SK-N-SH (cell line): ENCODE results near the gene GRIPAP1. TPM values are rescaled to one million over a fixed set of nuclear protein-coding genes. Genes with fewer than 3 reads are reported as not detected.

Experiments used
- CTCF ChIA-PET: fragments of 300-600, 350-600 bp; formaldehyde crosslinking; extraction: SDS; loops from one replicate; lab custom pipeline; 2021; lab: Yijun Ruan, JAX
- POLR2A ChIA-PET: fragments of 350-600 bp; sonication (Branson Sonifier 250); formaldehyde crosslinking; extraction: SDS; loops from one replicate; lab custom pipeline; 2020; ENCODE audit warnings: antibody characterized with exemption, inconsistent platforms; lab: Yijun Ruan, JAX
- DNase-seq: peaks from one replicate; pipeline ENCODE4 v3.0.0; 2012
- H2AFZ ChIP-seq: fragments of 200-600 bp; sonication (generic); 2 replicates; pipeline ENCODE4 v1.8.1; 2016; ENCODE audit warnings: antibody characterized with exemption, mild to moderate bottlenecking, low read depth
- H3F3A ChIP-seq: fragments of 200-600 bp; sonication (generic); replicated peaks from 2 replicates; pipeline ENCODE3; 2016; ENCODE audit warnings: antibody characterized with exemption, mild to moderate bottlenecking; ENCODE audit not compliant: insufficient read depth
- H3K27ac ChIP-seq, 2 experiments: fragments of 200-500 bp in 1 of 2; fragments of 200-600 bp in 1 of 2; sonication (Bioruptor generic) in 1 of 2; sonication (generic), shearing (Covaris generic) in 1 of 2; 2 replicates each; pipeline versions ENCODE4 v1.5.1 to v1.6.1; 2014 to 2016; ENCODE audit warnings: low read depth in 2 of 2, inconsistent platforms in 1 of 2, low read length in 1 of 2, mild to moderate bottlenecking in 1 of 2, mixed read lengths in 1 of 2
- H3K27me3 ChIP-seq: fragments of 200-600 bp; sonication (generic), shearing (Covaris generic); 2 replicates; pipeline ENCODE4 v1.6.1; 2016; ENCODE audit warnings: mixed run types; ENCODE audit not compliant: insufficient read depth
- H3K36me3 ChIP-seq, 2 experiments: fragments of 200-500 bp in 1 of 2; fragments of 200-600 bp in 1 of 2; sonication (Bioruptor generic) in 1 of 2; sonication (generic) in 1 of 2; replicated peaks in 1 of 2; 2 replicates each; pipeline versions ENCODE3 to v1.5.1; 2014 to 2016; ENCODE audit warnings: low read length in 1 of 2, mild to moderate bottlenecking in 1 of 2; ENCODE audit not compliant: insufficient read depth in 2 of 2, control insufficient read depth in 1 of 2
- H3K4me1 ChIP-seq, 2 experiments: fragments of 200-500 bp in 1 of 2; fragments of 200-600 bp in 1 of 2; sonication (Bioruptor generic) in 1 of 2; sonication (generic), shearing (Covaris generic) in 1 of 2; 2 replicates each; pipeline versions ENCODE4 v1.5.1 to v1.6.1; 2014 to 2016; ENCODE audit warnings: low read depth in 1 of 2, low read length in 1 of 2, mixed run types in 1 of 2; ENCODE audit not compliant: insufficient read depth in 2 of 2, control insufficient read depth in 1 of 2
- H3K4me2 ChIP-seq: fragments of 200-600 bp; sonication (generic), shearing (Covaris generic); 2 replicates; pipeline ENCODE4 v1.6.1; 2017; ENCODE audit warnings: mixed run types
- H3K4me3 ChIP-seq, 2 experiments: fragments of 200-500 bp in 1 of 2; fragments of 200-600 bp in 1 of 2; sonication (Bioruptor generic) in 1 of 2; sonication (generic), shearing (Covaris generic) in 1 of 2; 2 replicates each; pipeline versions ENCODE4 v1.5.1 to v1.8.1; 2014 to 2016; ENCODE audit warnings: low read depth in 2 of 2, inconsistent platforms in 1 of 2, low read length in 1 of 2, mild to moderate bottlenecking in 1 of 2, mixed read lengths in 1 of 2, moderate library complexity in 1 of 2
- H3K79me2 ChIP-seq: fragments of 200-600 bp; sonication (generic); 2 replicates; pipeline ENCODE4 v1.8.1; 2017; ENCODE audit warnings: mild to moderate bottlenecking; ENCODE audit not compliant: insufficient read depth
- H3K9ac ChIP-seq: fragments of 200-600 bp; sonication (generic); 2 replicates; pipeline ENCODE4 v1.6.1; 2017; ENCODE audit warnings: mixed run types
- H3K9me2 ChIP-seq: fragments of 200-600 bp; sonication (generic); 2 replicates; pipeline ENCODE4 v1.6.1; 2017; ENCODE audit warnings: mixed run types
- H3K9me3 ChIP-seq: fragments of 200-600 bp; sonication (generic); 2 replicates; pipeline ENCODE4 v1.6.1; 2017; ENCODE audit warnings: mixed run types, mild to moderate bottlenecking, moderate library complexity
- H4K20me1 ChIP-seq: fragments of 200-600 bp; sonication (generic); 2 replicates; pipeline ENCODE4 v1.6.1; 2017; ENCODE audit warnings: mild to moderate bottlenecking, mixed run types; ENCODE audit not compliant: insufficient read depth
- CHD2 ChIP-seq: fragments of 150-350 bp; IDR thresholded peaks from 2 replicates; pipeline ENCODE4 v1.6.1; 2018; ENCODE audit warnings: low read length; ENCODE audit not compliant: partially characterized antibody
- ELF1 ChIP-seq: IDR thresholded peaks from 2 replicates; pipeline ENCODE4 v1.4.0; 2012
- EP300 ChIP-seq, 2 experiments: IDR thresholded peaks; 2 replicates each; pipeline versions ENCODE4 v1.4.0 to v1.6.1; 2012; ENCODE audit warnings: borderline replicate concordance in 1 of 2, low read depth in 1 of 2, low read length in 1 of 2
- EZH2phosphoT487 ChIP-seq: fragments of 200-600 bp; sonication (generic); IDR thresholded peaks from 2 replicates; pipeline ENCODE4 v1.6.1; 2017; ENCODE audit warnings: low read depth, mixed run types, mild to moderate bottlenecking, antibody characterized with exemption, moderate library complexity, borderline replicate concordance
- FOXJ3 ChIP-seq: sonication (generic); formaldehyde crosslinking; IDR thresholded peaks from 2 replicates; pipeline ENCODE4 v1.5.1; 2020; ENCODE audit warnings: mild to moderate bottlenecking, missing genetic modification reagents
- FOXM1 ChIP-seq: IDR thresholded peaks from 2 replicates; pipeline ENCODE4 v1.4.0; 2012; ENCODE audit warnings: low read depth, mild to moderate bottlenecking
- GABPA ChIP-seq: IDR thresholded peaks from 2 replicates; pipeline ENCODE4 v1.4.0; 2012; ENCODE audit warnings: low read depth, mild to moderate bottlenecking
- MXI1 ChIP-seq: IDR thresholded peaks from 2 replicates; pipeline ENCODE4 v1.6.1; 2012; ENCODE audit warnings: mild to moderate bottlenecking, low read depth, low read length, improper control_type of control experiment
- RFX5 ChIP-seq: IDR thresholded peaks from 2 replicates; pipeline ENCODE4 v1.6.1; 2012; ENCODE audit warnings: mild to moderate bottlenecking, improper control_type of control experiment, low read length
- RXRA ChIP-seq: IDR thresholded peaks from 2 replicates; pipeline ENCODE4 v1.4.0; 2012; ENCODE audit warnings: low read depth, mild to moderate bottlenecking, borderline replicate concordance
- TAF1 ChIP-seq: IDR thresholded peaks from 2 replicates; pipeline ENCODE4 v1.6.1; 2012; ENCODE audit warnings: low read depth, mild to moderate bottlenecking, low read length, moderate library complexity, borderline replicate concordance
- TEAD4 ChIP-seq: IDR thresholded peaks from 2 replicates; pipeline ENCODE4 v1.4.0; 2012; ENCODE audit warnings: mild to moderate bottlenecking, borderline replicate concordance; ENCODE audit not compliant: insufficient read depth
- ZBTB33 ChIP-seq: IDR thresholded peaks from 2 replicates; pipeline ENCODE4 v1.4.0; 2012; ENCODE audit warnings: low read depth, borderline replicate concordance
- WGBS: methylation state at CpG from one replicate; pipeline ENCODE4 v1.1.6; 2017; ENCODE audit warnings: low lambda C conversion rate; 5-methylcytosine and 5-hydroxymethylcytosine counted together
- polyA plus RNA-seq, 3 experiments: library from polyadenylated mRNA; depleted of rRNA; stranded (reverse); fragments of >200 nt; gene quantifications; 2 replicates each; pipeline ENCODE4 v1.2.3, GENCODE V29; 2012
- TF ChIP-seq, protein P1 (sequence below): IDR thresholded peaks from 2 replicates; pipeline ENCODE4; 2012
- TF ChIP-seq, protein P2 (sequence below): fragments of 200-600 bp; sonication (generic); IDR thresholded peaks from 2 replicates; pipeline ENCODE4 v1.6.1; 2017; ENCODE audit warnings: antibody characterized with exemption, mild to moderate bottlenecking, moderate library complexity
- TF ChIP-seq, protein P3 (sequence below): fragments of 150-350 bp; IDR thresholded peaks from 2 replicates; pipeline ENCODE4 v1.6.1; 2016; ENCODE audit warnings: mild to moderate bottlenecking, low read depth, low read length
- TF ChIP-seq, protein P4 (sequence below): IDR thresholded peaks from 2 replicates; pipeline ENCODE4 v1.6.1; 2012; ENCODE audit warnings: mild to moderate bottlenecking, low read depth, low read length, moderate library complexity

GRIPAP1 gene
- polyA plus RNA-seq, 1 of the 3 experiments (the other 2 are of a cell fraction): 63.6 TPM

DNA sequence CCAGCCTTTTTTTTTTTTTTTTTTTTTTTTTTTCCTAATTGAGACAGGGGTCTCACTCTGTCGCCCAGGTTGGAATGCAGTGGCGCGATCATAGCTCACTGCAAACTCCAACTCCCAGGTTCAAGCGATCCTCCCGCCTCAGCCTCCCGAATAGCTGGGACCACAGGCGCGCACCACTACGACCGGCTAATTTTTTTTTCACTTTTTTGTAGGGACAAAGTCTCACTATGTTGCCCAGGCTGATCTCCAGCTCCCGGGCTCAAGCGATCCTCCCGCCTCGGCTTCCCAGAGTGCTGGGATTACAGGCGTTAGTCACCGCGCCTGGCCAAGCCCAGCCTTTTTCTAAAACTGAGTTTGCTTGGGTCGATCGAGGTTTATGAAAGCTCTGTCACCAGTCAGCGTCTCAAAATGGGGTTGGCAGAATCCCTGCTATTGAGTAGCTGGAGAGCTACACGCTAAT lies 43.4 kb downstream of the GRIPAP1 start:
- POLR2A ChIA-PET: interaction anchor here (0.6 to 1.7 kb wide), 4 partner anchors 13 to 62 kb away, joined by 3 to 6 read pairs (median 4); partner anchors contain the start of genes GRIPAP1 and KCND1
- H3F3A ChIP-seq: no peaks in the 10 kb centered on the region
- peak overlapping the region; percentile 53 to 99 for H3K27ac ChIP-seq
- H3K4me2 ChIP-seq: peak overlapping the region; percentile 83
- peaks cover 31% of the 10 kb centered on the region for H4K20me1 ChIP-seq
- peaks cover 9 to 22% of the 10 kb centered on the region in 2 experiments for H3K36me3 ChIP-seq
- H3K9me2 ChIP-seq: no peaks in the 10 kb centered on the region
- H3K27me3 ChIP-seq: 0 out of 2 replicates have a peak, but pooled peaks cover 4% of the 10 kb centered on the region
- CTCF ChIA-PET: interaction anchor here (0.6 to 2.9 kb wide), 5 partner anchors 11 to 280 kb away, joined by 3 to 12 read pairs (median 4); partner anchors contain the start of gene KCND1
- H2AFZ ChIP-seq: peak overlapping the region; percentile 85
- DNase-seq: no peak
- no peak for TF ChIP-seq FOXM1
- no peak for TF ChIP-seq TEAD4
- TF ChIP-seq, protein P1, sequence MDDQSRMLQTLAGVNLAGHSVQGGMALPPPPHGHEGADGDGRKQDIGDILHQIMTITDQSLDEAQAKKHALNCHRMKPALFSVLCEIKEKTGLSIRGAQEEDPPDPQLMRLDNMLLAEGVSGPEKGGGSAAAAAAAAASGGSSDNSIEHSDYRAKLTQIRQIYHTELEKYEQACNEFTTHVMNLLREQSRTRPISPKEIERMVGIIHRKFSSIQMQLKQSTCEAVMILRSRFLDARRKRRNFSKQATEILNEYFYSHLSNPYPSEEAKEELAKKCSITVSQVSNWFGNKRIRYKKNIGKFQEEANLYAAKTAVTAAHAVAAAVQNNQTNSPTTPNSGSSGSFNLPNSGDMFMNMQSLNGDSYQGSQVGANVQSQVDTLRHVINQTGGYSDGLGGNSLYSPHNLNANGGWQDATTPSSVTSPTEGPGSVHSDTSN: no peak
- TF ChIP-seq EZH2phosphoT487: no peak
- TF ChIP-seq RXRA: no peak; the same call in 1 of the 2 replicates
- no peak for TF ChIP-seq CHD2
- no peak for TF ChIP-seq TAF1
- TF ChIP-seq MXI1: no peak; the same call in 1 of the 2 replicates
- TF ChIP-seq, protein P2, sequence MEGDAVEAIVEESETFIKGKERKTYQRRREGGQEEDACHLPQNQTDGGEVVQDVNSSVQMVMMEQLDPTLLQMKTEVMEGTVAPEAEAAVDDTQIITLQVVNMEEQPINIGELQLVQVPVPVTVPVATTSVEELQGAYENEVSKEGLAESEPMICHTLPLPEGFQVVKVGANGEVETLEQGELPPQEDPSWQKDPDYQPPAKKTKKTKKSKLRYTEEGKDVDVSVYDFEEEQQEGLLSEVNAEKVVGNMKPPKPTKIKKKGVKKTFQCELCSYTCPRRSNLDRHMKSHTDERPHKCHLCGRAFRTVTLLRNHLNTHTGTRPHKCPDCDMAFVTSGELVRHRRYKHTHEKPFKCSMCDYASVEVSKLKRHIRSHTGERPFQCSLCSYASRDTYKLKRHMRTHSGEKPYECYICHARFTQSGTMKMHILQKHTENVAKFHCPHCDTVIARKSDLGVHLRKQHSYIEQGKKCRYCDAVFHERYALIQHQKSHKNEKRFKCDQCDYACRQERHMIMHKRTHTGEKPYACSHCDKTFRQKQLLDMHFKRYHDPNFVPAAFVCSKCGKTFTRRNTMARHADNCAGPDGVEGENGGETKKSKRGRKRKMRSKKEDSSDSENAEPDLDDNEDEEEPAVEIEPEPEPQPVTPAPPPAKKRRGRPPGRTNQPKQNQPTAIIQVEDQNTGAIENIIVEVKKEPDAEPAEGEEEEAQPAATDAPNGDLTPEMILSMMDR: no peak
- TF ChIP-seq, protein P3, sequence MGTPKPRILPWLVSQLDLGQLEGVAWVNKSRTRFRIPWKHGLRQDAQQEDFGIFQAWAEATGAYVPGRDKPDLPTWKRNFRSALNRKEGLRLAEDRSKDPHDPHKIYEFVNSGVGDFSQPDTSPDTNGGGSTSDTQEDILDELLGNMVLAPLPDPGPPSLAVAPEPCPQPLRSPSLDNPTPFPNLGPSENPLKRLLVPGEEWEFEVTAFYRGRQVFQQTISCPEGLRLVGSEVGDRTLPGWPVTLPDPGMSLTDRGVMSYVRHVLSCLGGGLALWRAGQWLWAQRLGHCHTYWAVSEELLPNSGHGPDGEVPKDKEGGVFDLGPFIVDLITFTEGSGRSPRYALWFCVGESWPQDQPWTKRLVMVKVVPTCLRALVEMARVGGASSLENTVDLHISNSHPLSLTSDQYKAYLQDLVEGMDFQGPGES: no peak
- TF ChIP-seq, protein P4, sequence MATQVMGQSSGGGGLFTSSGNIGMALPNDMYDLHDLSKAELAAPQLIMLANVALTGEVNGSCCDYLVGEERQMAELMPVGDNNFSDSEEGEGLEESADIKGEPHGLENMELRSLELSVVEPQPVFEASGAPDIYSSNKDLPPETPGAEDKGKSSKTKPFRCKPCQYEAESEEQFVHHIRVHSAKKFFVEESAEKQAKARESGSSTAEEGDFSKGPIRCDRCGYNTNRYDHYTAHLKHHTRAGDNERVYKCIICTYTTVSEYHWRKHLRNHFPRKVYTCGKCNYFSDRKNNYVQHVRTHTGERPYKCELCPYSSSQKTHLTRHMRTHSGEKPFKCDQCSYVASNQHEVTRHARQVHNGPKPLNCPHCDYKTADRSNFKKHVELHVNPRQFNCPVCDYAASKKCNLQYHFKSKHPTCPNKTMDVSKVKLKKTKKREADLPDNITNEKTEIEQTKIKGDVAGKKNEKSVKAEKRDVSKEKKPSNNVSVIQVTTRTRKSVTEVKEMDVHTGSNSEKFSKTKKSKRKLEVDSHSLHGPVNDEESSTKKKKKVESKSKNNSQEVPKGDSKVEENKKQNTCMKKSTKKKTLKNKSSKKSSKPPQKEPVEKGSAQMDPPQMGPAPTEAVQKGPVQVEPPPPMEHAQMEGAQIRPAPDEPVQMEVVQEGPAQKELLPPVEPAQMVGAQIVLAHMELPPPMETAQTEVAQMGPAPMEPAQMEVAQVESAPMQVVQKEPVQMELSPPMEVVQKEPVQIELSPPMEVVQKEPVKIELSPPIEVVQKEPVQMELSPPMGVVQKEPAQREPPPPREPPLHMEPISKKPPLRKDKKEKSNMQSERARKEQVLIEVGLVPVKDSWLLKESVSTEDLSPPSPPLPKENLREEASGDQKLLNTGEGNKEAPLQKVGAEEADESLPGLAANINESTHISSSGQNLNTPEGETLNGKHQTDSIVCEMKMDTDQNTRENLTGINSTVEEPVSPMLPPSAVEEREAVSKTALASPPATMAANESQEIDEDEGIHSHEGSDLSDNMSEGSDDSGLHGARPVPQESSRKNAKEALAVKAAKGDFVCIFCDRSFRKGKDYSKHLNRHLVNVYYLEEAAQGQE: no peak
- no peak for TF ChIP-seq ELF1
- no peak for TF ChIP-seq RFX5
- no peak for TF ChIP-seq ZBTB33
- no peak for TF ChIP-seq GABPA
- no peak; the same call in 1 of the 2 replicates for TF ChIP-seq FOXJ3 (CRISPR knock-in tag)
- TF ChIP-seq EP300 (IDR thresholded peaks at IDR 0.05; ENCODE audit: borderline replicate concordance in 1 of 2, low read depth in 1 of 2, low read length in 1 of 2): no peak
- H3K79me2 ChIP-seq: peaks cover 35% of the 10 kb centered on the region
- WGBS: 8% methylated on average over 21 of the region's 21 CpGs
- H3K9me3 ChIP-seq: no peaks in the 10 kb centered on the region
- H3K4me3 ChIP-seq: peak overlapping the region; percentile 82 to 93
- H3K4me1 ChIP-seq: peaks cover 10 to 40% of the 10 kb centered on the region in 2 experiments; a peak in 3 of 4 replicates
- H3K9ac ChIP-seq: peak overlapping the region; percentile 97
